OCI-M1 (cell line): Measurements from ENCODE around the gene PLIN4.

Source experiments
- DNase-seq: peaks from one replicate; lab custom pipeline; 2025; lab: John Stamatoyannopoulos, UW

The PLIN4 gene

DNA sequence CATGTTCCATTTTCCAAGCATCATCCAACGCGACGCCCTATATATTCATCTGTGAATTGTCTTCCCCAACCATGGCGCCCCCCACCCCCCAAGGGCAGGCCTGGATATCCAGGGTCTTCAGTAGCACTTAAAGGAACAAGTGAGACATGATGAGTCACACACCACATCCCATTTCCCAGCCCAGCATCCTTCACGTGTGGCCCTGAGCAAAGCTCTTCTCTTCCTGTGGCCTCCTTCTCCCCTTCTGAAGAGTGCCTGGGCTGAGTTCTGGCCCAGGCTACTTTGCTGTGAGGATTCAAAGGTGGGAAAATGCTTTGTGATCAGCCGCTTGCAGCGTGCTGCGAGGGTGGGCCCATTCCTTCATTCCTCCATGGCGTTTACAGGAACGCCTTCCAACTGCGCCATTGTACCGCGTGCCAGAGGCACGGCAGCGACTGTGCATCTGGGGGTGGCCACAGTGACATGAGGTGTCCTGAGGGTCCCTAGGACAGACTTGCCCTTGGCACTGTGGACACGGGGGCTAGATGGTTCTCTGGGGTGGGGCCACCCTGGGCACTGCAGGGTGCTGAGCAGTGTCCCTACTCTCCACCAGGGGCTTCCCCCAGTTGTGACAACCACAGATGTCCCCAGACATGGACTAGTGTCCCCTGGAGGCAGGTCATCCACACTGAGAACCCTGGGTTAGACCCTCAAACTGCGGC is 11.7 kb downstream of the PLIN4 start:
- DNase-seq = no peak

GRCh38 chr19:4505570-4506448 is 12.5 kb downstream of the PLIN4 start:
- no peak for DNase-seq

GRCh38 chr19:4504891-4505569 is 13.3 kb downstream of the PLIN4 start:
- no peak for DNase-seq

- no peak for DNase-seq
Observed at GRCh38 chr19:4504297-4504701, 14.0 kb downstream of the PLIN4 start.

DNA sequence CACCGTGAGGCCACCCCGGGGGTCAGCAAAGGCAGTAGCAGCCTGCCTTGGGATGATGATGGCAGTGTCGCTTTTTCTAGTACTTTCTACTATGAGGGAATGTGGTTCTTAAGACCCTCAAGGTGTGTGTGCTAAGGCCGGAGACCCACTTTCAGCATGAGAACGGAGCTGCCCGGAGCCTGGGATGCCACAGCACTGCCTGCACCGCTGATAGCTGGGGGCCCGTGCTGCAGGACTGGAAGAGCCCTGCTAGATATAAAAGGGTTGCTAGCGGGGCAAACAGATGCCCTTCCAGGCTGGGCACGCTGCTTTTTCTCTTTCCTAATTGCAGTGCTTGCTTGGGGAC is 14.5 kb downstream of the PLIN4 start:
- DNase-seq = no peak

- no peak for DNase-seq
Observed at GRCh38 chr19:4503132-4503824, 15.0 kb downstream of the PLIN4 start.

GRCh38 chr19:4502282-4503131 is 15.8 kb downstream of the PLIN4 start:
- no peak for DNase-seq

DNA sequence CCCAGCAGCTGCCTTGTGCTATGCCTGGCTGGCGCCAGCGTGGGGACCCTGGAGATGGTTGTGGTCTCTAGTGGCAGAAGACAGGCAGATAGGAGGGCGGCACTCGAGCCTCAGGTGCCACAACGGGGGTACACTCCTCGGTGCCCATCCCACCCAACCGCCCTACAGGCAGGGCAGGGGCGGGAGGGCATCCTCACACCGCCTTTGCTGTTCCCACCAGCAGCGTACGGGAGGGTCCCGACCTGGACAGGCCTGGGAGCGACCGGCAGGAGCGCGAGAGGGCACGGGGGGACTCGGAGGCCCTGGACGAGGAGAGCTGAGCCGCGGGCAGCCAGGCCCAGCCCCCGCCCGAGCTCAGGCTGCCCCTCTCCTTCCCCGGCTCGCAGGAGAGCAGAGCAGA is 16.6 kb downstream of the PLIN4 start:
- DNase-seq = no peak

DNA sequence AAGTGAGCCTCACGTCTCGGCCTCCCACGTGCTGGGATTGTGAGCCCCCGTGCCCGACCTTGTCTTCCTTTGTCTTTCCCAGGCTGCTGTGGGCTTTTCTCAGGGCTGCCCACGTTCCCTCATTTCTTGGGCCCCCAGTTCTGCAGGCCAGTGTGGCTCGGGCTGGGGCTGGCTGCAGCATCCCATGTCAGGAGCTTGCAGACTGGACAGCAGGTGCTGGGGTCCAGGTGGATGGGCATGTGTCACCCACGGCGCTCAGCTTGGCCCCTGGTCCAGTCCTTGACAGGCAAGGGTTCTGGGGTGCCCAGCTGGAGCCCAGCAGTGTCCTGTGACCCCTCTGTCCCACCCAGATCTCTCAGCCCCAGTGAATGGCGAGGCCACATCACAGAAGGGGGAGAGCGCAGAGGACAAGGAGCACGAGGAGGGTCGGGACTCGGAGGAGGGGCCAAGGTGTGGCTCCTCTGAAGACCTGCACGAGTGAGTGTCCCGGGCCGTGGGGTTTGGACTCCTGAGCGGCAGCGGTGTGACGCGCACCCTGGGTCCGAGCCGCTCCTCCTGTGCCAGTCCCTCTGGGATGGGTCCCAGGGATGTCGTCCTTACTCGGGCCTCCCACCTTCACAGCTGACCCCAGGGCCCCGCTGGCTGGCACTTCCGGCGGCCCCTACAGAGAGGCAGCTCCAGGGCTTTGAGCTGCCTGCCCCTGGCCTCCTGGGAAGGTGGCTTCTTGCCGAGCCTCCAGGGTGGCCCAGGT is 17.3 kb downstream of the PLIN4 start:
- DNase-seq = no peak

- DNase-seq = no peak
Observed at GRCh38 chr19:4499855-4500254, 18.4 kb downstream of the PLIN4 start.

GRCh38 chr19:4499318-4499717 is 19.0 kb downstream of the PLIN4 start:
- DNase-seq = no peak

DNA sequence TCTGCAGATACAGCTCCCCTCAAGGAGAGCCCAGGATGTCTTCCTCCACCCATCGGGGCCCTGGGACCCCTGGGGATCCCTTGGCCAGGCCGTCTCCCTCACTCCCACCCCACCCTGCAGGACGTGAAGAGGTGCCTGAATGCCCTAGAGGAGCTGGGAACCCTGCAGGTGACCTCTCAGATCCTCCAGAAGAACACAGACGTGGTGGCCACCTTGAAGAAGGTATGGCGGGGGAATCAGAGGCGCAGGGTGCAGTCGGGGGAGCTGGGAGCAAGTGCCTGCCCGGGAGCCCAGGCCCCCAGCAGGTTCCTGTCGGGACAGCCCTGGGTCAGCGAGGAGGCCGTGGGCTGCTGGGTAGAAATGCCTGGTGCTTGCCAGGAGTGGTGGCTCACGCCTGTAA is 19.6 kb downstream of the PLIN4 start:
- no peak for DNase-seq

DNA sequence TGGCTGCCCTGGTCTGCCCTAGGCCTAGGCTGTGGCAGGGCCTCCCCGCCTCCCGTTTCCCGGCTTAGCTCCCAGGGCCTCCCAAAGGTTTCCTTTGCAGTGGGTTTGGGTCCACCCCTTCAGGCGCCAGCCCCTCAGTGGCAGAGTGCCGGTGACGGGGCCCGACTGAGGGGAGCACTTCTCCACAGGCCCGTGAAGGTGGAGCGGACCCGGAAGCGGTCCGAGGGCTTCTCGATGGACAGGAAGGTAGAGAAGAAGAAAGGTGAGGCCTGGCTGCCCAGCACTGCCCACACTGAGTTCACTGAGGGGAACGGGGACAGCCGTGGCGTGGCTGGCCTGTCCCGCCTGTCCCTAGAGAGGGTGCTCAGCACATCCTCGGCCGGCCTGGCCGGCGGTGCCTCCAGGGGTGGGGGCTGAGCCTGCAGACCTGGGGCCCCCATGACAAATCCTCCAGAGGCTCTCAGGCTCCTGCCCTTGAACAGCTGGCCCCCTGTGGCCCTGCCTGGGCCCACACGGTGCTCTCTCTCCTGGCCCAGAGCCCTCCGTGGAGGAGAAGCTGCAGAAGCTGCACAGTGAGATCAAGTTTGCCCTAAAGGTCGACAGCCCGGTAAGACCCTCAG is 20.4 kb downstream of the PLIN4 start:
- DNase-seq = no peak

DNA sequence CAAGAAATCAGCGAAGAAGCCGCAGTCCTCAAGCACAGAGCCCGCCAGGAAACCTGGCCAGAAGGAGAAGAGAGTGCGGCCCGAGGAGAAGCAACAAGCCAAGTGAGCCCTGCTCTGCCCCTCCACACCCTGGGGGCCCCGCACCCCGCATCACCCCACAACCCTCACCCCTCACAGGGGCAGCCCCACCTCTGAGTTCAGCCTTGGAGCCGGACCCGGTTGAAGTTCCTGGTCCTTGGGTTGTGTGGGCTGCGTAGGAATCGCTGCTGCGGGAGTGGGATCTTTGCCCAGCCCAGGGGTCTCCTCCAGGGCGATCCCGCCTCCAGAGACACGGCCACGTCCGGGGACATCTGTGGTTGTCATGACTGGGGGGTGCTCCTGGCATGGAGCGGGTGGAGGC is 22.0 kb downstream of the PLIN4 start:
- no peak for DNase-seq

GRCh38 chr19:4495471-4495870 is 22.8 kb downstream of the PLIN4 start:
- no peak for DNase-seq

DNA sequence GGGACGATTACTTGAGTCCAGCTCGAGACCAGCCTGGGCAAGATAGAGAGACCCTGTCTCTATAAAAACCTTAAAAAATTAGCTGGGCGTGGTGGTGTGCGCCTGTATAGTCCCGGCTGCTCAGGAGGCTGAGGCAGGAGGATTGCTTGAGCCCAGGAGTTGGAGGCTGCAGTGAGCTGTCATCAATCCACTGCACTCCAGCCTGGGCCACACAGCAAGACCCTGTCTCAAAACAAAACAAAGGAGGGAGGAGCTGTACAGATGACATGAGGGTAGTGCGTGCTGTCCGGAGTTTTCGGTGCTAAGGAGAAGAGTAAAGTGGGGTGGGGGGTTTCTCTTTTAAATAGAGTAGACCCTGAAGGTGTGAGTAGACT is 23.6 kb downstream of the PLIN4 start:
- DNase-seq = no peak

DNA sequence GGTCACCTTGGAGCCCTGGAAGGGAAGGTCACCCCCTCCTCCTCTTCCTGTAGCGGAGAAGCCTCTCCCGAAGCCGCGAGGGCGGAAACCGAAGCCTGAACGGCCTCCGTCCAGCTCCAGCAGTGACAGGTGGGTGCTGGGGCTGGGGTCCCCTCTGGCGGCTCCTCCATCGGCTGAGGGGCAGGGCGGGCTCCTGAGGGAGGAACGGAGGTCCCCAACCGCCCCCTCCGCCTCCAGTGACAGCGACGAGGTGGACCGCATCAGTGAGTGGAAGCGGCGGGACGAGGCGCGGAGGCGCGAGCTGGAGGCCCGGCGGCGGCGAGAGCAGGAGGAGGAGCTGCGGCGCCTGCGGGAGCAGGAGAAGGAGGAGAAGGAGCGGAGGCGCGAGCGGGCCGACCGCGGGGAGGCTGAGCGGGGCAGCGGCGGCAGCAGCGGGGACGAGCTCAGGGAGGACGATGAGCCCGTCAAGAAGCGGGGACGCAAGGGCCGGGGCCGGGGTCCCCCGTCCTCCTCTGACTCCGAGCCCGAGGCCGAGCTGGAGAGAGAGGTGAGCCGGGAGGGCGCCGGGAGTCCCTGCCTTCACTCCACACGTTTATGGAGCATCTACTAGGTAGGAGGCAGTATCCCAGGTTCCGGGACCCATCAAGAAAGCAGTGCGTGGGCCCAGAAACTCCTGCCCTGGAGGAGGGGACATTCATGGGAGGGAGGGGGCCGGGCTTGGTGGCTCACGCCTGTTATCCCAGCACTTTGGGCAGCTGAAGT is 24.2 kb downstream of the PLIN4 start:
- DNase-seq = no peak

- DNase-seq = no peak
Observed at GRCh38 chr19:4493104-4493928, 25.0 kb downstream of the PLIN4 start.
